H1 (cell line): ENCODE results near the gene PLCB4.

Source experiments
- CHD1 ChIP-seq: IDR thresholded peaks from 2 replicates; pipeline ENCODE4 v1.6.1; 2012; ENCODE audit warnings: low read depth, low read length, improper control_type of control experiment
- CTCF ChIP-seq, 3 experiments: IDR thresholded peaks; 1 replicate in 2 of 3; 2 replicates in 1 of 3; pipeline versions ENCODE4 v1.5.1 to v1.6.1; 2011; ENCODE audit warnings: low read length in 3 of 3, mild to moderate bottlenecking in 3 of 3, inconsistent platforms in 2 of 3, low read depth in 1 of 3, moderate library complexity in 1 of 3; ENCODE audit not compliant: insufficient read depth in 1 of 3; ENCODE audit errors: control extremely low read depth in 1 of 3
- EP300 ChIP-seq, 2 experiments: IDR thresholded peaks; 1 replicate in 1 of 2; 2 replicates in 1 of 2; pipeline ENCODE4 v1.6.1; 2011 to 2012; ENCODE audit warnings: low read depth in 2 of 2, low read length in 2 of 2, mild to moderate bottlenecking in 2 of 2, borderline replicate concordance in 1 of 2, inconsistent platforms in 1 of 2, moderate library complexity in 1 of 2
- EZH2 ChIP-seq: fragments of 200-600 bp; sonication (generic); IDR thresholded peaks from 2 replicates; pipeline ENCODE4 v1.7.1; 2012; ENCODE audit warnings: low read depth, mild to moderate bottlenecking, moderate library complexity, low read length, inconsistent platforms; ENCODE audit not compliant: severe bottlenecking
- GTF2F1 ChIP-seq: IDR thresholded peaks from 2 replicates; pipeline ENCODE4 v1.6.1; 2012; ENCODE audit warnings: low read depth, low read length, improper control_type of control experiment, borderline replicate concordance
- JUN ChIP-seq: IDR thresholded peaks from 2 replicates; pipeline ENCODE4 v1.6.1; 2011; ENCODE audit warnings: low read depth, mild to moderate bottlenecking, improper control_type of control experiment, low read length
- JUND ChIP-seq: IDR thresholded peaks from 2 replicates; pipeline ENCODE4 v1.6.1; 2011; ENCODE audit warnings: mild to moderate bottlenecking, improper control_type of control experiment, low read length
- KDM1A ChIP-seq: fragments of 200-600, 300-600 bp; sonication (generic); IDR thresholded peaks from 2 replicates; pipeline ENCODE4 v1.7.1; 2016; ENCODE audit warnings: mild to moderate bottlenecking, low read length, borderline replicate concordance
- POLR2A ChIP-seq, 2 experiments: IDR thresholded peaks; 1 replicate in 1 of 2; 2 replicates in 1 of 2; pipeline ENCODE4 v1.6.1; 2011; ENCODE audit warnings: low read depth in 2 of 2, low read length in 2 of 2, mild to moderate bottlenecking in 2 of 2; ENCODE audit errors: control extremely low read depth in 1 of 2
- RNF2 ChIP-seq: fragments of 200-900, 300-1000 bp; sonication (generic); IDR thresholded peaks from 2 replicates; pipeline ENCODE4 v1.7.1; 2016; ENCODE audit warnings: borderline replicate concordance, low read depth, mild to moderate bottlenecking, antibody characterized with exemption, low read length; ENCODE audit not compliant: poor library complexity, severe bottlenecking; ENCODE audit errors: missing control alignments
- SP2 ChIP-seq: IDR thresholded peaks from 2 replicates; pipeline ENCODE4 v1.6.1; 2012; ENCODE audit warnings: mild to moderate bottlenecking, low read length, inconsistent platforms
- TCF12 ChIP-seq: IDR thresholded peaks from 2 replicates; pipeline ENCODE4 v1.6.1; 2011; ENCODE audit warnings: low read depth, mild to moderate bottlenecking, low read length
- USF2 ChIP-seq: IDR thresholded peaks from 2 replicates; pipeline ENCODE4 v1.6.1; 2011; ENCODE audit warnings: low read length, improper control_type of control experiment
- ZNF274 ChIP-seq: IDR thresholded peaks from 2 replicates; pipeline ENCODE4 v1.7.0; 2012; ENCODE audit warnings: low read length, borderline replicate concordance; ENCODE audit errors: extremely low read depth

DNA sequence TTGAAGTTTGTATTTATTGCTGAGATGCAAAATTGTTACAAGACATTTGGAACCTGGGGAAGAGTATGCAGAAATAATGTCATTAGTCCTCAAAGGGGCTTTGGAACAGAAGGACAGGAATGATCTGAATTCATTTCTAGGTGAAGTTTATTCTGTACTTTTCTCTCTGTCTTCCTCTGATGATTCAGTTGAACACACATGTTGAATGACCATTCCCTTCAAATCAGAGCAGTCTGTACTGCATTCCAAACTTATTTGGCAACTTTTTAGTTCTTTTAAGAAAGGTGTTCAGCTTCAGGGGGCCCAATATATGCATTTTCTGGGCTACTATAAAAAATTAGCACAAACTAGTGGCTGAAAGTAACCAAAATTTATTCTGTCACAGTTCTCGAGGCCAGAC, 231.6 kb downstream of the PLCB4 start:
- TF ChIP-seq EP300 (IDR thresholded peaks at IDR 0.05; ENCODE audit: borderline replicate concordance in 1 of 2, low read depth in 2 of 2, low read length in 2 of 2): no peak
- TF ChIP-seq CTCF (IDR thresholded peaks at IDR 0.05; ENCODE audit: control extremely low read depth in 1 of 3, insufficient read depth in 1 of 3, low read depth in 1 of 3, low read length in 3 of 3): no peak
- TF ChIP-seq USF2: no peak
- no peak for TF ChIP-seq POLR2A (IDR thresholded peaks at IDR 0.05; ENCODE audit: control extremely low read depth in 1 of 2, low read depth in 2 of 2, low read length in 2 of 2)
- no peak for TF ChIP-seq JUN
- TF ChIP-seq EZH2: no peak
- TF ChIP-seq CHD1: no peak
- no peak for TF ChIP-seq ZNF274
- TF ChIP-seq GTF2F1: no peak
- no peak for TF ChIP-seq SP2
- no peak for TF ChIP-seq KDM1A
- no peak for TF ChIP-seq JUND
- TF ChIP-seq RNF2: no peak
- no peak for TF ChIP-seq TCF12
